Embryonic facial prominence (tissue), 1 donor: ENCODE data around the gene DDX39A.
"Not testable (repeated sequence)": the region's sequence is repeated elsewhere in the genome, so short reads cannot be mapped to it uniquely, and the experiment has no call there.

Experiments used
- DNase-seq: peaks from one replicate; pipeline ENCODE4 v3.0.0-alpha.2; 2016; ENCODE audit errors: extremely low spot score

Gene DDX39A

DNA sequence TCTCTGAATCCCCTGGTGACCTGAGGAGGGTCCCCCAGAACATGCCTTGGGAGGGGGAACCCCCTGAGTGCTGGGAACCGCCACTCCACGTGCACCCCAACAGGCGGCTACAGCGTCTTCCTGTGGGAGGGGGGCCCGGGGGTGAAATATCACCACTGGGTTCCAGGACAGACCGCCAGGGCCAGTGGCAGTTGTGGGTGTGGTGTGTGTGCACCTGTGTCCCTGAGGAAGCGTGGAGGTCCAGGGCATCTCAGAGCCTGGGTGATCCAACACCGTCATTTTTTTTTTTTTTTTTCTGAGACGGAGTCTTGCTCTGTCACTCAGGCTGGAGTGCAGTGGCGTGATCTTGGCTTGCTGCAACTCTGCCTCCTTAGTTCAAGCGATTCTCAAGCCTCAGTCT, 33.6 kb downstream of the DDX39A start:
- no peak for DNase-seq

GRCh38 chr19:14383661-14384555, 35.2 kb downstream of the DDX39A start:
- DNase-seq, result no peak

DNA sequence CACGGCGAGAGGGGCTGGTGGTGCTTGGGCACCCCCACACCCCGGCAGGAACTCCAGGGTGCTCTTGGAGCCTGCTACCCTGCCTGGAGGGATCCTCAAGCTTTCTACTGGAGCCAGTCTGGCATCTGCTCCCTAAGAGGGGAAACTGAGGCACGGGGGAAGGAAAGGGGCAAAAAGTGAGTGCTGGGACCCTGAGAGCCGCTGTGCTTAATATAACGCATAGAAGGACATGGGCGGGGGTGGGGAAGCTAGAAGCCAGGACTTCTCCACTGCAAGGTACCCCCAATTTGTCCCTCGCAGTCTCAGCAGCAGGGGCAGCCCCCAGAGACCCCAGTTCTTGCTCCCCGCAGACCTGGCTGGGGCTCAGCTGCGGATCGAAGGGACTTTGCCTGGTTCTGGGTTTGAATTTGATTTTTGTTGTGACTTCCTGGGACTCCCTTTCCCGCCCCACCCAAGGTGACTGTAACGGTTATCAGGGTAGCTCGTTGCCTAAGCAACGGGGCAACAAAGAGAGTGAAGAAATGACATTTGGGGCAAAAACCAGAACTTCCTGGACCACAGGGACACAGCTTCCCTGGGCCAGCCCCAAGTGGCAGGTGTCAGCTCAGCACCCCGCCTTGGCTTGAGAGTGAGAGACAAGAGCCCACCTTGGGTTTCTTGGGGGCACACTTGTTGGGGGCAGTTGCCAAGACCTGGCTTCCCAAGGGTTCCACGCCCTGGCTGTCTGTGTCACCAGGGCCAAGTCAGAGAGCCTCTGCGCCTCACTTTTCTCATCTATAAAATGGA, 37.3 kb downstream of the DDX39A start:
- no peak for DNase-seq

GRCh38 chr19:14379294-14380065, 39.7 kb downstream of the DDX39A start:
- no peak for DNase-seq

DNA sequence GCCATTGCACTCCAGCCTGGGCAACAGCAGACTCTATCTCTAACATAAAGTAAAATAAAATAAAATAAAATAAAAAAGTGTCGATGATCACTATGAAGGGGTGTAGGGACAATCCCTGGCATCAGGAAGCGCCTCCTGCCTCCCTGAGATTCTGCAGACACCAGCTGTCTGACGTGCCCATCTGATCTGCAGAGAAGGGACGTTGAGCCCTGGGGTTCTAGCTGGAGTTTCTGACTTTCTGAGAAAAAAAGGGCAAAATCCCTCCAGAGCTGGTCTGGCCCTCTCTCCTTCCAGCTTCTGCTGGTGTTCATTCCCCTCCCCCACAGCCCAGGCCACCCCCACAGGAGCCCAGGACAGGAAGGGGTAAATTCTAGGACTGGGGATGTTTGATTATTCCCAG, 40.3 kb downstream of the DDX39A start:
- DNase-seq, result no peak

GRCh38 chr19:14377883-14378328, 41.2 kb downstream of the DDX39A start:
- DNase-seq, result no peak

DNA sequence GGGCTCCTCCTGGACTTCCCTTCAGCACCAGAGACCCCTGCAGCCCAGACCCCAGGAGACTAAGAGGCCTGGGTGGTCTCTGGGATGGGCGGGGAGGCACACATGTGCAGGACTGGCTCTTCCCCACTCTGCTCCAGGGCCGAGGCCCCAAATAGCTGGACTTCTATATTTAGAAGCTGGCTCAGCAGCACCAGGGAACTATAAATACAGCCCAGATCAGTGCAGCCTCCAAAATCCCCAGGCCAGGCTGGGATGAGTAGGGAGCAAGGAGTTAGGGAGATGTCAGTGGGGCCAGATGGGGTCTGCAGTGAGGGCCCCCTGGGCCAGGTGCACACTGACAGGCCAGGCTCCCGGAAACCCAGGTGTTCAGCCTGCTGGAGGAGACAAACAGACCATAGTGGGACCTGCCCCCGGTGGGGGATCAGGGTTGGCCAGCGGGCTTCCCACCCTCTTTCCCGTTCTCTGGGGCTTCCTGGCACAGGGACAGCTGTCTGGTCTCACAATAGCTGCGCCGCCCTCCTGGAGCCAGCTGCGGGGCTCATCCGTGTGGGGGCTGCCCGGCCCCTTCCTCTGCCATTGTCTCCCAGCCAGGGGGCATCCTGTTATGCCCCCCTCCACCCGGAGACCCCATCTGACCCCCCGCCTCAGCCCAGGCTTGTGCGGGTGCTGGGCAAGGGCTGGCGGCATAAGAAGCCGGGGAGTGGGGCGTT, 43.4 kb downstream of the DDX39A start:
- DNase-seq, result no peak

DNA sequence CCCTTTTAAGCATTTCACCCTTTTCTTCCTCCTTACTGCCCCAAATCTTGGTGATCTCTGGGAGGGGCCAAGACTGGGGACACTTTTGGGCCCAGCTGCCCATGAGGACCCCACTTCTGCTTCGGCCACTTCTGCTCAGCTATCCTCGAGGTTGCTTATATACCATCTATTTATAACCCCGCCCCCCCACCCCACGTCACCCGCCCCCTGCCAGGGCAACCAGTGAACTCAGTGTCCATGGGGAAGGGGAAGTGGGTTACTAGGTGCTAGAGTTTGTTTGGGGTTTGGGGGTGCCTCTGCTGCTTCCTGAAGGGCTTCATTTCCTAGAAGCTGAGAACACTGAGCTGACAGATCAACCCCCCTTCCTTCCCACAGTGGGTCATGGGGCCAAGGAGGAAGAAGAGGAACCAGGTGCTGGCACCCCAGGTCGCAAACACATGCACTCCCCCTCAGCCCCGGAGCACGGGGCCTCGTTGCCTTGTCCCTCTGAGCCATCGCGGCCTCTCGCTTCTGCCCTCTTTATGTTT, 44.0 kb downstream of the DDX39A start:
- no peak for DNase-seq

GRCh38 chr19:14374313-14374712, 44.8 kb downstream of the DDX39A start:
- DNase-seq, result not testable (repeated sequence)

DNA sequence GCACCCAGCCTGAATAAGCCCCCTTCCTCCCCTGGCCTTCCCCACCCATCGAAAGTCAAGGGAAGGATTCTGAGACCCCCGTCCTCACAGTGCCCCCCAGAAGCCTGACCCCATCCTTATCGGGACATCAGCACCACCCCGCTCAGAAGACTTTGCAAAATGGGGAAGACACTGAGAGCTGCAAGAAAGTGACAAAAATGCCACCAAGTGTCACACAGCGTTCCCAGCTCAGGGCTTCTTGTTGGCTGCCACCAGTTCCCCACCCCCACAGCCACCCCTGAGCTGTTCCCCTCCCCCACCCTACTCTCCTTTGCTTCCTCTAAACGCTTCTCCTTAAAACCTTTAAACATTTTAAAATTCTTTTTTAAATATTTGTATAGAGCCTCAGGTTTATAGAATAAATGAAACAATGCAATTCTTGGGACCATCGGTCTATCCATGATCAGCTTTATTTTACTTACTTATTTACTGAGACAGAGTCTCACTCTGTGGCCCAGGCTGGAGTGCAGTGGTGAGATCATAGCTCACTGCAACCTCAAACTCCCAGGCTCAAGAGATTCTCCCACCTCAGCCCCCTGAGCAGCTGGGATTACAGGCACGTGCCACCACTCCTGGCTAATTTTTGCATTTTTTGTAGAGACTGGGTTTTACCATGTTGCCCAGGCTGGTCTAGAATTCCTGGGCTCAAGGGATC, 46.6 kb downstream of the DDX39A start:
- DNase-seq, result not testable (repeated sequence)

DNA sequence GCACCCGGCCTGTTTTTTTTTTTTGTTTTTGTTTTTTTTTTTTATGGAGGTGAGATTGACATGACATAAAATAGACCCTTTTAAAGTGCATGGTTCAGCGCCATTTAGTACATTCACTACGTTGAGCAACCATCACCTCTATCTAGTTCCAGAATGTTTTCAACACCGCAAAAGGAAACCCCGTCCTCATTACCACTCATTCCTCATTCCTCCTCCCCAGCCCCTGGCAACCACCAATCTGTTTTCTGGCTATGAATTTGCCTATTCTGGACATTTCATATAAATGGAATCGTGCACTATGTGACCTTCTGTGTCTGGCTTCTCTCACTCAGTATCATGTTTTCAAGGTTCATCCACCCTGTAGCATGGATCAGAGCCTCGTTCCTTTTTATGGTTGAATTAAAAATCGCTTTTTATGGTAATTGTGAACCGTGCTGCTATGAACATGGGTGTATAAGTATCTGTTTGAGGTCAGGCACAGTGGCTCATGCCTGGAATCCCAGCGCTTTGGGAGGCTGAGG, 47.8 kb downstream of the DDX39A start:
- no peak for DNase-seq

DNA sequence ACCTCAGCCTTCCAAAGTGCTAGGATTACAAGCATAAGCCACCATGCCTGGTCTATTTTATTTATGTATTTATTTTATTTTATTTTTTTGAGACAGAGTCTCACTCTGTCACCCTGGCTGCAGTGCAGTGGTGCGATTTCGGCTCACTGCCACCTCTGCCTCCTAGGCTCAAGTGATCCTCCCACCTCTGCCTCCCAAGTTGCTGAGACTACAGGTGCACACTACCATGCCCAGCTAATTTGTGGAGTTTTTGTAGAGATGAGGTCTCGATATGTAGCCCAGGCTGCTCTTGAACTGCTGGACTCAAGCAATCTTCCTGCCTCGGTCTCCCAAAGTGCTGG, 48.2 kb downstream of the DDX39A start:
- no peak for DNase-seq

DNA sequence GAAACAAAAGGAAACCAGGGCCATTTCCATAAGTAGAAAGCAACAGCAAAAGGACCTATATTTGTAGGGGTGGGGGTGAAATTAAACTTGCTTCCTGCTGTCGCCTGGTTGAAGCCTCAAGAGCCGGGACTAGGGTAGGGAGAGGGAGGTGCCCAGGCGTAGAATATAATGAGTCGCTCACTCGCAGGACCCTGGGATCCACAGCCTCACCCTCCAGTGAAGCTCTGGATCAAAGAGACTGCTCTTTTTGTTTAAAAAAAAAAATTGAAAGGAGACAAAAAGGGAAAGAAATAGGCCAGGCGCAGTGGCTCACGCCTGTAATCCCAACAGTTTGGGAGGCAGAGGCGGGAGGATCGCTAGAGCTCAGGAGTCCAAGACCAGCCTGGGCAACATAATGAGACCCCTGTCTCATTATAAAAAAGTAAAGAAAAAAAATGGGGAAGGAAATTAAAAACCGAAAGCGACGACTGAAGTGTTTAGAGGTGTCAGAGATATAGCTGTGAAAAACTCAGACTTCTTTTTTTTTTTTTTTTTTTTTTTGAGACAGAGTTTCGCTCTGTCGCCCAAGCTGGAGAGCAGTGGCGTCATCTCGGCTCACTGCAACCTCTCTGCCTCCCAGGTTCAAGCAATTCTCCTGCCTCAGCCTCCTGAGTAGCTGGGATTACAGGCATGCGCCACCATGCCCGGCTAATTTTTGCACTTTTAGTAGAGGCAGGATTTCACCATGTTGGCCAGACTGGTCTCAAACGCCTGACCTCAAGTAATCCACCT, 48.8 kb downstream of the DDX39A start:
- DNase-seq, result no peak

- no peak for DNase-seq
Observed at GRCh38 chr19:14369399-14370168, 49.6 kb downstream of the DDX39A start.

- no peak for DNase-seq
Observed at GRCh38 chr19:14368011-14368513, 51.1 kb downstream of the DDX39A start.

- DNase-seq, result no peak
Observed at GRCh38 chr19:14367016-14367415, 52.1 kb downstream of the DDX39A start.

DNA sequence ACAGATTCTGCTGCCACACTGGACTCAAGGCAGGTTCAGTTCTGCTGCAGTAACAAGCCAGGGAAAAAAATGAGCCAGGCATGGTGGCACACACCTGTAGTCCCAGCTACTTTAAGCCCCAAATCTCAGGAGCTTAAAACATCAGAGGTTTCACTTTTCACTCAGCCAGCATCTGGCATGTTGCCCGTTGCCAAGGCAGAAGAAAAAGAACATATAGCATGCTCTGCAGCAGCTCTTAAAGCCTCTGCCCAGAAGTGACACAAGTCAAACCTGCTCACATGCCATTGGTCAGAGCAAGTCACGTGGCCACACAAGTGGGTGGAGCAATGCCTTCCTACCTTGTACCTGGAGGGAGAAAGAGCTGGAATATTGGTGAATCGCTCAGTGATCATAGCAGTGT, 52.6 kb downstream of the DDX39A start:
- DNase-seq, result peak; percentile 52

DNA sequence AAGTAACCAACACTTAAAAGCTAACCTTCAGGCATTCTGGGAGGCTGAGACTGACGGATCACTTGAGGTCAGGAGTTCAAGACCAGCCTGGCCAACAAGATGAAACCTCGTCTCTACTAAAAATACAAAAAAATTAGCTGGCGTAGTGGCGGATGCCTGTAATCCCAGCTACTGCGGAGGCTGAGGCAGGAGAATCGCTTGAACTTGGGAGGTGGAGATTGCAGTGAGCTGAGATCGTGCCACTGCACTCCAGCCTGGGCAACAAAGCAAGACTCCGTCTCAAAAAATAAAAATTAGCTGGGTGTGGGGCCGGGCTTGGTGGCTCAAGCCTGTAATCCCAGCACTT, 55.1 kb downstream of the DDX39A start:
- not testable (repeated sequence) for DNase-seq
